ENCODE data around the gene ENTPD7. TPM values are rescaled to one million over a fixed set of nuclear protein-coding genes. Genes with fewer than 3 reads are reported as not detected.

The ENTPD7 gene
- total RNA-seq, 1 experiment from 2014 or later: 14.5 TPM

DNA sequence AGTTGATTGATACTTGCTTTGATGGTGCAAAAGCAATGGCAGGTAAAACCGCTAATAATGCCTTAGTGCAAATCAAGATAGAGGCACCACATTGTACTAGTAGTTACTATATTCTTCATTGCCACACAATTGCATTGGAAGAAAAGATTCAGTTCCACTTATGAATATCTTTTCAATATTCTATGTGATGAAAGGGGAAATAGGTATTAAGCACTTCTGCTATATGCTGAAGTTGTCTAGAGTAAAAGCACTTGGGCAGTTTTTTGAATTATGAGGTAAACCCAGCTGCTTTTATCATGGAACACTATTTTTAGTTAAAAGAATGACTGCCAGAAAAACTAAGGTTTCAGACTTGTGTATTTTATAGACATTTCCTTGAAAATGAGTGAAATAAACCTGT is 15.5 kb downstream of the ENTPD7 start:
- H2BK15ac ChIP-seq (ENCODE audit: low read depth, low read length): no peak overlapping the region
- no peaks in the 10 kb centered on the region for H4K20me1 ChIP-seq (ENCODE audit: control insufficient read depth, insufficient read depth, insufficient read length)
- H3K9ac ChIP-seq (ENCODE audit: extremely low read depth, insufficient read length, low read length): no peak overlapping the region
- no peak overlapping the region for H2AFZ ChIP-seq (ENCODE audit: low read length)
- no peak overlapping the region for H3K23ac ChIP-seq (ENCODE audit: insufficient read length, low read depth, low read length)
- H3K14ac ChIP-seq (ENCODE audit: insufficient read depth, low read length): no peak overlapping the region
- H2BK20ac ChIP-seq (ENCODE audit: low read depth, low read length, poor library complexity, severe bottlenecking): no peak overlapping the region
- no peak overlapping the region for H3K56ac ChIP-seq (ENCODE audit: insufficient read length, low read depth, low read length)
- TF ChIP-seq, protein P1, sequence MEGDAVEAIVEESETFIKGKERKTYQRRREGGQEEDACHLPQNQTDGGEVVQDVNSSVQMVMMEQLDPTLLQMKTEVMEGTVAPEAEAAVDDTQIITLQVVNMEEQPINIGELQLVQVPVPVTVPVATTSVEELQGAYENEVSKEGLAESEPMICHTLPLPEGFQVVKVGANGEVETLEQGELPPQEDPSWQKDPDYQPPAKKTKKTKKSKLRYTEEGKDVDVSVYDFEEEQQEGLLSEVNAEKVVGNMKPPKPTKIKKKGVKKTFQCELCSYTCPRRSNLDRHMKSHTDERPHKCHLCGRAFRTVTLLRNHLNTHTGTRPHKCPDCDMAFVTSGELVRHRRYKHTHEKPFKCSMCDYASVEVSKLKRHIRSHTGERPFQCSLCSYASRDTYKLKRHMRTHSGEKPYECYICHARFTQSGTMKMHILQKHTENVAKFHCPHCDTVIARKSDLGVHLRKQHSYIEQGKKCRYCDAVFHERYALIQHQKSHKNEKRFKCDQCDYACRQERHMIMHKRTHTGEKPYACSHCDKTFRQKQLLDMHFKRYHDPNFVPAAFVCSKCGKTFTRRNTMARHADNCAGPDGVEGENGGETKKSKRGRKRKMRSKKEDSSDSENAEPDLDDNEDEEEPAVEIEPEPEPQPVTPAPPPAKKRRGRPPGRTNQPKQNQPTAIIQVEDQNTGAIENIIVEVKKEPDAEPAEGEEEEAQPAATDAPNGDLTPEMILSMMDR (conservative IDR thresholded peaks at IDR 0.05): no peak
- no peak overlapping the region for H3K18ac ChIP-seq (ENCODE audit: insufficient read length, low read depth, low read length)
- no peaks in the 10 kb centered on the region for H3K79me1 ChIP-seq (ENCODE audit: insufficient read depth, low read depth, low read length, poor library complexity, severe bottlenecking)
- H2BK5ac ChIP-seq (ENCODE audit: insufficient read length, low read length): no peak overlapping the region
- Mint-ChIP-seq H3K27me3 (ENCODE audit: low read depth) (no peaks in the 10 kb centered on the region), H3K4me3 (no peak overlapping the region), H3K36me3 (ENCODE audit: insufficient read depth in 1 of 3, low read depth in 3 of 3) (peaks cover 0 to 6% (median 2%) of the 10 kb centered on the region in 3 experiments; a peak in 3 of 7 replicates), H3K27ac (no peak overlapping the region), H3K4me1 (no peaks in the 10 kb centered on the region), H3K9me3 (no peaks in the 10 kb centered on the region)
- H3K27ac ChIP-seq (ENCODE audit: insufficient read length, low read depth, low read length): no peak overlapping the region
- H3K79me2 ChIP-seq (ENCODE audit: insufficient read depth, low read length): no peaks in the 10 kb centered on the region
- no peak overlapping the region for H4K8ac ChIP-seq (replicated peaks; ENCODE audit: insufficient read length, low read depth, low read length)
- no peak for DNase-seq
- H2BK120ac ChIP-seq (ENCODE audit: low read depth, low read length, poor library complexity, severe bottlenecking): no peak overlapping the region
- H3K27me3 ChIP-seq (ENCODE audit: insufficient read depth, low read length): no peaks in the 10 kb centered on the region
- H3K9me3 ChIP-seq (ENCODE audit: control insufficient read depth, low read depth, low read length): no peaks in the 10 kb centered on the region
- no peaks in the 10 kb centered on the region for H3K23me2 ChIP-seq (ENCODE audit: insufficient read length, low read depth, low read length, poor library complexity, severe bottlenecking)
- H3T11ph ChIP-seq (ENCODE audit: low read length): no peak overlapping the region
- no peak overlapping the region for H4K5ac ChIP-seq (ENCODE audit: insufficient read length, low read depth, low read length)
- no peak overlapping the region for H3K4me2 ChIP-seq (ENCODE audit: insufficient read depth, insufficient read length, low read length)
- H2BK12ac ChIP-seq (ENCODE audit: insufficient read length, low read depth, low read length): no peak overlapping the region
- no peak overlapping the region for H3K4ac ChIP-seq (ENCODE audit: low read depth, low read length)
- H4K91ac ChIP-seq (ENCODE audit: insufficient read length, low read depth, low read length): no peak overlapping the region
- no CpG with 5 or more reads among the region's 1 CpG for WGBS (ENCODE audit: extremely low coverage, insufficient read length, low lambda C conversion rate)
- H2AK5ac ChIP-seq (ENCODE audit: insufficient read length, low read length): no peak overlapping the region
- H3K4me1 ChIP-seq (ENCODE audit: insufficient read depth, low read length): no peaks in the 10 kb centered on the region
